ENCODE measurements around the gene CCL25.
A peak's percentile ranks its signal among the peaks of the same experiment; 100 is the strongest.
"Not testable (repeated sequence)": the region's sequence is repeated elsewhere in the genome, so short reads cannot be mapped to it uniquely, and the experiment has no call there.

The CCL25 gene, protein sequence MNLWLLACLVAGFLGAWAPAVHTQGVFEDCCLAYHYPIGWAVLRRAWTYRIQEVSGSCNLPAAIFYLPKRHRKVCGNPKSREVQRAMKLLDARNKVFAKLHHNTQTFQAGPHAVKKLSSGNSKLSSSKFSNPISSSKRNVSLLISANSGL

GRCh38 chr19:8052464-8052859 is at the start of gene CCL25:
CCL25 (plus strand) TSS chr19:8052760; CDS start chr19:8053050, 290 bp downstream.
- DNase-seq, result no peak

GRCh38 chr19:8004001-8004400 is 48.6 kb upstream of the CCL25 start:
- no peak for DNase-seq

GRCh38 chr19:8004723-8005513 is 47.6 kb upstream of the CCL25 start:
- no peak for DNase-seq

- peak; percentile 88 for DNase-seq
Measured at GRCh38 chr19:8005534-8006256, 46.9 kb upstream of the CCL25 start, which contains the start of gene ELAVL1. ELAVL1 (minus strand) TSS chr19:8005641; CDS start chr19:7991815, 13,826 bp downstream.

- DNase-seq, result no peak
Measured at GRCh38 chr19:8017808-8018207, 34.8 kb upstream of the CCL25 start.

GRCh38 chr19:8020681-8021080 is 31.9 kb upstream of the CCL25 start:
- DNase-seq, result no peak

DNA sequence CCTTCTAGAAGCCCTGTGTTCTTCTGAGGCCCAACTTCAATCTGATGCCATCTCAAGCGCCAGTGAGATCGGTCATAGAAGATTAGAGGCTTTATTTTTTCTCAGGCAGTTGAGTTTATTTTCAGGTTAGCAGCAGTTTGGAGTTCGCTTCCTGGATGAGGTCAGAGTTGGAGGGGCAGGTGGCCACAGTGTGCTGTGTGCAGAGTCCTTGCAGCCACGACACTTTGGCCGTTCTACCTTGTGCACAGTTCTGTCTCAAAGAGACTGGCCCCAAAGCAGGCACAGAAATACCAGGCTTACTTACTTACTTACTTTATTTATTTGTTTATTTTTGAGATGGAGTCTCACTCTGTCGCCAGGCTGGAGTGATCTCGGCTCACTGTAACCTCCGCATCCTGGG is 31.2 kb upstream of the CCL25 start:
- DNase-seq, result no peak

DNA sequence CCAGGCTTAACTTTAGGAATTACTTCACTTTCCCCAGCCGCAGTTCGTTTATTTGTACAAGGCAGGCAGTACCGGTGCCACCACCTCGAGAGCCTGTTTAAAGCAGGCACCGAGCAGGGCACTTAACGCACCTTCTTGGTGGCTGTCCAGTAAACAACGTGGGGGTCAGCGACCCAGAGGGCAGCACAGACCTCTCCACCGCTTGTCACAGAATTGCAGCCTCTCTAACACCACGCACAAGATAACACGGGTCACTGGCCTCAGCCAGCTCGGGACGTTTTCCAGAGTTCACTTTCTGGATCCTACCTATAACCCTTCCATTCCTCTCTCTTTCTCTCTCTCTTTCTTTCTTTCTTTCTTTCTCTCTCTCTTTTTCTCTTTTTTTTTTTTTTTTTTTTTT is 30.3 kb upstream of the CCL25 start:
- no peak for DNase-seq

DNA sequence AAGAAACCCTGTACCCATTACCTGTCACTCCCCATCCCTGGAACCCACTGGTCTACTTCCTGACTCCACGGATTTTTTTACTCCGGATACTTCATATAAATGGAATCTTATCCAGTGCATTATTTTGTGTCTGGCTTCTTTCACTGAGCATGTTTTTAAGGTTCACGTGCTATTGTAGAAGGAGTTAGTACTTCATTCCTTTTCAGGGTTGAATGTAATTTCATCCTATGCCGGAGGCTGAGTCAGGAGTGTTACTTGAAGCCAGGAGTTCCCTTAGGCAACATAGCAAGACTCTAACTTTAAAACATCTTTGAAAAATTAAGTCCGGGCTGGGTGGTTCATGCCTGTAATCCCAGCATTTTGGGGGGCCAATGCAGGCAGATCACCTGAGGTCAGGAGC is 29.2 kb upstream of the CCL25 start:
- no peak for DNase-seq

DNA sequence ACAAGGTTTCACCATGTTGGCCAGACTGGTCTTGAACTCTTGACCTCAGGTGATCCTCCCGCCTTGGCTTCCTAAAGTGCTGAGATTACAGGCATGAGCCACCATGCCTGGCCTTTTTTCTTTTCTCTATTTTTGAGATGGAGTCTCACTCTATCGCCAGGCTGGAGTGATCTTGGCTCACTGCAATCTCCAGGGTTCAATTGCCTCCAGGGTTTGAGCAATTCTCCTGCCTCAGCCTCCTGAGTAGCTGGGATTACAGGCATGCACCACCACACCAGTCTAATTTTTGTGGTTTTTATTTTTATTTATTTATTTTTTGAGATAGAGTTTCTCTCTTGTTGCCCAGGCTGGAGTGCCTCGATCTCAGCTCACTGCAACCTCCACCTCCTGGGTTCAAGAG is 28.3 kb upstream of the CCL25 start:
- not testable (repeated sequence) for DNase-seq

DNA sequence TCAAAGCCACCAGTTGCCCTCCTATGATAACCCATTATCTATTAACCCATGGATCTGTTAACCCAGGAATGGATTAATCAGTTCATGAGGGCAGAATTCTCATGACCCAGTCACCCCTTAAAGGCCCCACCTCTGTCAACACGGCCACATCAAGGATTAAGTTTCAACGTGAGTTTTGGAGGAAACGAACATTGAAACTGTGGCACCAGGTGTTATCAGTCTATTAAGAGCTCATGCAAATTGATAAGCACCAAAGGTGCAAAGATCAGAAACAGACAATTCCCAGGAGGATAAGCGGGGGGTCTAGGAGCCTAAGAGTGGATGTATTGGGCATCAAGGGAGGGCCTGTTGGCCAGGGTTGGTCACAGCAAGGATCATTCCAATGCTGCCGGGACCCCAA is 27.2 kb upstream of the CCL25 start:
- no peak for DNase-seq

- DNase-seq, result no peak
Measured at GRCh38 chr19:8028951-8029491, 23.5 kb upstream of the CCL25 start.

GRCh38 chr19:8030960-8031359 is 21.6 kb upstream of the CCL25 start:
- no peak for DNase-seq

DNA sequence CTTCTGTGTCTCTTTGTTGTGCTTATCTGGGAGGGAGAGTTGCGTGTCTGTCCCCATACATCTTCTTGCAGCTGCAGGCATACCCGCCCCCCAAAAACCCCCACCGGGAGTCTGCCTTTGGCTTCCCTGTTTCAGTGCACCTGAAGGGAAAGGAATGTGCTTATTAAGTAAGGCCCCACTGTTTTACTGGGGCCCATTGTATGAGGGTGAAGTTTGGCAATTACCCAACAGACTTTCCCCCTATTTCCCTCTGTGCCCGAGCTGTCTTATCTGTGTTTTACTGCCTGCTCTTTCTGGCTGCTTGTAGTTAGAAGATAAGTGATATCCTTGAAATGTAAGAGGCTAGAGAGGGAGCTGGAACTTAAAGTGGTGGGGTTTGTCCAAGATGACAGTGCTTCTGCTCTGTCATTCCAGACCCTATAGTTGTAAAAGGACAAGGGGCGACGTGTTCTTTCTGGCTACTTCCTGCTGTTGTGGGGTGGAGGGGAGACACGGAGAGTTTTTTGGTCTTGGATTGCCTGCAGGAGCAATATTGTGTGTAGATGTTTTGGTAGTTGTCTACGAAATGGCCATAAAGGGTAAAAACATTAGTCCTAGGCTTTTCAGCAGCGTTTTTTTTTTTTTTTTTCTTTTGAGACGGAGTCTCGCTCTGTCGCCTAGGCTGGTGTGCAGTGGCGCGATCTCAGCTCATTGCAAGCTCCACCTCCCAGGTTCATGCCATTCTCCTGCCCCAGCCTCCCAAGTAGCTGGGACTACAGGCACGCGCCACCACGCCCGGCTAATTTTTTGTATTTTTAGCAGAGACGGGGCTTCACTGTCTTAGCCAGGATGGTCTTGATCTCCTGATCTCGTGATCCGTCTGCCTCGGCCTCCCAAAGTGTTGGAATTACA is 19.0 kb upstream of the CCL25 start:
- DNase-seq, result not testable (repeated sequence)

DNA sequence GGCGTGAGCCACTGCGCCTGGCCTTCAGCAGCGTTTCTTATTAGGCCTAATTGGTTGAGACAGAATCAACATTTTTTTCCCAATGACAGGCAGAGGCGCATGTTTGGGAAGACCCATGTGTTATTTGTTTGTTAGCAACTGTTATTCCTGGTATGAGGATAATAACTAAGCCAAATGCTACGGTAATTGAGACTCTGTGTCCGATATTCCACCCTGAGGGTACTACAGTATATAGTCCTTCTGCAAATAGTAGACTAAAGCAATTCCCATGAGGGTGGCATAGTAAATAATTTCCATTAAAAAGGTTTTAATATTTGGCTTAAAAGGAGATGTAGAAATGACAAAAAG is 18.4 kb upstream of the CCL25 start:
- no peak for DNase-seq

DNA sequence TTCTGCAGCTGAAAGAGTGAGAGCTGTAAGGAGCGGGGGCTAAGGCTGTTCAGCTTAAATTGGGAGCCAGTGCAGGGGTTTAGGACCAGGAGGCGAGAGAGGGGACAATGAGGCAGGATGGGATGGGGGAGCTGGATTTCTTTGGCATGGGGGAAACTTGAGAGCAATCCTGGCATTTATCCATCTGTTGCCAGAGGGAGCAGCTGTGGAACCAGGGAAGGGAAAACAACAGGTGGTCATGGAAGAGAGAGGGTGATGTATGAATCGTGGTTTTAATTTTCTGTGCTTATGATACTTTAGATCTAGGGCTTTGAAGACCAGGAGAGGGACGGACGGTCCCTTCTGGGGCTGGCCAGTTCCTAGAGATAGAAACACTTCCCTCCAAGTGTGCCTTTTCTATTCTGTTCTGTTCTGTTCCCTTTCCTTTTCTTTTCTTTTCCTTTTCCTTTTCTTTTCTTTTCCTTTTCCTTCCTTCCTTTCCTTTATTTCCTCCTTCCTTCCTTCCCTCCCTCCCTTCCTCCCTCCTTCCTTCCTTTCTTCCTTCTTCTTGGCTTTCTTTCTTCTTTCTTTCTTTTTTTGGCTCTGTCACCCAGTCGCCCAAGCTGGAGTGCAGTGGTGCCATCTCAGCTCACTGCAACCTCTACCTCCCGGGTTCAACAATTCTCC is 16.0 kb upstream of the CCL25 start:
- peak; percentile 90 for DNase-seq

DNA sequence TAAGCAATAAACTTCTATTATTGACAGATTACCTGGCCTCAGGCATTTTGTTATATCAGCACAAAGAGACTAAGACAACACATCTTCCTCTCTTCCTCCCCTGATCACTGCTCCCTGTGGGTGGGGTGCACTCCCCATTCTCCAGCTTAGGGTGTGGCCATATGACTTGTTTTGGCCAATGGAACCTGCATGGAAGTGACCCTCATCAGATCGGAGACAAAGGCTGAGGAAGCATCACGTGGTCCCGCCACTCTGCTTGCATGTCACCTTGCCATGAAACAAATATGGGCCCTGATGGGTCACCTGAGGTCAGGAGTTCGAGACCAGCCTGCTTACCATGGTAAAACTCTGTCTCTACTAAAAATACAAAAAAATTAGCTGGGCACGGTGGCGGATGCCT is 13.7 kb upstream of the CCL25 start:
- no peak for DNase-seq

- DNase-seq, result no peak
Measured at GRCh38 chr19:8039231-8039630, 13.3 kb upstream of the CCL25 start.

DNA sequence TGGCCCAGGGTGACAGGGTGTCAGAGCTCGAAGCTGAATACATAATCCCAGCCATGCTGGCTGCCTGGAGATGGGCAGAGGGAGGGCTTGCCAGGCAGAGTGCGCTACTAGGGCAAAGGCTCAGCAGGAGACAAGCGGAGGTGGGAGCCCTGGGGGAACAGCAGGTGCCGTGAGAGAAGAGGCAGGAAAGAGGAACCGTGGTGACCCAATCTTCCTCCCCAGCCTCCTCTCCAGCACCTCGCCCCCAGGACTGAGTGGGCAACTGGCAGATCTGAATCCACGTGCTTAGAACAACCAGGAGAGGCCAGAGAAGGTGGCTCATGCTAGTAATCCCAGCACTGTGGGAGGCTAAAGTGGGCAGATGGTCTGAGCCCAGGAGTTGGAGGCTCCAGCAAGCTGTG is 11.0 kb upstream of the CCL25 start:
- DNase-seq, result peak; percentile 59

- no peak for DNase-seq
Measured at GRCh38 chr19:8042900-8043299, 9.7 kb upstream of the CCL25 start.

- DNase-seq, result no peak
Measured at GRCh38 chr19:8044018-8044417, 8.5 kb upstream of the CCL25 start.

- no peak for DNase-seq
Measured at GRCh38 chr19:8045872-8046568, 6.5 kb upstream of the CCL25 start.

Measured in NCI-H1092 treated with DMSO at 0.1 percent for 48 hours (cell line).